Lower lobe of right lung (tissue), 2 donors: ENCODE measurements around the gene KCND1. TPM values are rescaled to one million over a fixed set of nuclear protein-coding genes. Genes with fewer than 3 reads are reported as not detected.

ENCODE experiments used
- ATAC-seq, 2 donors: fragments of 200-7000 bp; cut with Tn5 transposase; one replicate each; pipeline ENCODE4 v1.9.1; 2020 to 2022; ENCODE audit warnings: mild to moderate bottlenecking in 2 of 2, moderate library complexity in 2 of 2
- DNase-seq: peaks from one replicate; pipeline ENCODE4 v3.0.0-alpha.2; 2020
- H3K27ac ChIP-seq: fragments of 200-600 bp; one replicate; pipeline ENCODE4 v1.8.0; 2022
- H3K27me3 ChIP-seq: fragments of 200-600 bp; one replicate; pipeline ENCODE4 v1.8.0; 2022; ENCODE audit warnings: low read depth
- H3K36me3 ChIP-seq: fragments of 200-600 bp; one replicate; pipeline ENCODE4 v1.8.0; 2022; ENCODE audit warnings: mild to moderate bottlenecking
- H3K4me1 ChIP-seq: fragments of 200-600 bp; one replicate; pipeline ENCODE4 v1.8.0; 2022
- H3K4me3 ChIP-seq: fragments of 200-600 bp; one replicate; pipeline ENCODE4 v1.8.0; 2022; ENCODE audit warnings: mild to moderate bottlenecking
- H3K9me3 ChIP-seq: fragments of 200-600 bp; one replicate; pipeline ENCODE4 v1.8.0; 2022
- intact Hi-C: fragments of 100-400 bp; cut with DNase I; formaldehyde crosslinking; loops from one replicate; pipeline ENCODE4 v1.11.0; 2022
- total RNA-seq: library from RNA; stranded (reverse); fragmentation: NEBNext Ultra II Directional; extraction: Animal tissue kit (Norgen Biotek cat#: 25700); gene quantifications from one replicate; pipeline ENCODE4 v1.2.1, GENCODE V29; 2021
- TF ChIP-seq, protein P1 (sequence below): fragments of 200-600 bp; IDR thresholded peaks from one replicate; pipeline ENCODE4 v1.8.0; 2022; ENCODE audit warnings: antibody characterized with exemption, mild to moderate bottlenecking
- donor health status: DM: no; HTN: yes; CAD: no; lungs with severe emphysema.

The KCND1 gene
- total RNA-seq, 1 donor from 2014 or later = 1.8 TPM

DNA sequence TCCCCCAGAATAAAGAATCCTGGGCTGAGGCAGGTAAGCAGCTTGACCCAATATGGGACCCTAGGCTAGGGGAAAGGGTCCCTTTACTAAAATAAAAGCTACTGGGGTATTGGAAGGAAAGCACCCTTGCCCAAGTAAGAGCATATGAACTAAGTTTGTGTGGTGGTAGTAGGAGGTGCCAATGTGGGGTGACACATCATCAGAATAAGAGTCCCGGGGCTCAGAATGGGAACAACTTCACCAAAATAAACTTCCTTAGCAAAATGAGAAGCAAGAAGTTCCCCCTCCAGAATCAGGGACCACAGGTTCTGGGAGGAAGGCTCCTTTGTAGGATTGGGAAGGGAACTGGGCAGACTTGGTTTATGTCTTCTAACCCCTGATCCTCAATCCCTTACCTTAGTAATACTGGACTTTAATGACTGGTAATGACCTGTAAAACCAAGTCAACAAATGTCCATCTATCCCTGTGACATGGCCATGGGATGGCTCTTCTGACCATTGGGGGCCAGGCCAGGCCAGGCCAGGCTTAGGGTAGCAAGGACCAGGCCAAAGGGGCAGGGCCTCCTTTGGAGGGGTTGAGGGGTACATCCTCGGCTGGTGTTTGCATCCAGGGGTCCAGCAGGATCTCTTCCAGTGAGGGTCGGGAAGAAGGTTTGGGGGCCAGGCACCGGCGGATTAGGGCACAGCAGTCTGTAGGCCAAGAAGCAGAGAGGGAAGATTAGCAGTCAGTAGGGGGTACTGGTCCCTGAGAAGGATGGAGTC is 57.9 kb downstream of the KCND1 start:
- no peaks in the 10 kb centered on the region for H3K9me3 ChIP-seq
- intact Hi-C loops = no loop called here
- ATAC-seq = no peak

DNA sequence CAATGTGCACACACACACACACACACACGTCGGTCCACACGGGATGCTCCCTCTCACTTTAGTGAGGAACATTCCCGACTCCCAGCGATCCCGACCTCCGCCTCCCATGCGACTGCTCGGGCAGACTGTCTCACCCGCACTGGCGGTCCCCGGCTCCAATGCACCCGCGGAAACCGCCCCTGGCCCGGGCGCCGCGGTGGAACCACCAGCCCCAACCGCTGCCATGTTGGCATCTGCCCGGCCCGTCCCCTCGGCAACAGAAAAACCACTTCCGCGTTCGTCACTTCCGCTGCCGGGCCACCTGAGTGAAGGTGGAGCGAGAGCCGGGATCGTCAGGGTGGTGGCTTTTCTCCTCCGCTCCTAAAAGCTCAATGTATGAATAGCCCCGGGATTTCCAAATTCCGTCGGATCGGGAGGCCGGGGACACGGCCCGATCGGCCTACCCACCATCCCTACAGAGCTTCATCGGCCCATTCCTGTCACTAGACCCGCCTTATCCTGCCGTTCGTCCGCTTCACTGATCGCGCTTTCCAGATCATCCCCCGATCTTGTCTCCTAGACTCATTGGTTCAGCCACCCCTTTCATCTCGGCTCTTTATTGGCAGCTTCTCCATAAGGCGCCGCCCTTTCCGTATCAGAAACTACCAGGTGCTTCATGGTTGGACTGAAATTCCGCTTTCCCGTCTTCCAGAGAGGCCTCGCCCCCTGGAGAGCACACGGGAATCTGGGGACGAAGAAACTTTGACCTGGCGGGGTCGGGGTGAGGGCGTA is 60.0 kb downstream of the KCND1 start, which contains the start of gene SLC35A2:
Gene SLC35A2 (minus strand): TSS at position 235 of the 771 bp plus-strand sequence. CDS start 10 bp downstream, at position 225.
- peak within 1 kb of the TSS; percentile 70 for H3K4me3 ChIP-seq
- peak; percentile 89 for DNase-seq
- TF ChIP-seq, protein P1, sequence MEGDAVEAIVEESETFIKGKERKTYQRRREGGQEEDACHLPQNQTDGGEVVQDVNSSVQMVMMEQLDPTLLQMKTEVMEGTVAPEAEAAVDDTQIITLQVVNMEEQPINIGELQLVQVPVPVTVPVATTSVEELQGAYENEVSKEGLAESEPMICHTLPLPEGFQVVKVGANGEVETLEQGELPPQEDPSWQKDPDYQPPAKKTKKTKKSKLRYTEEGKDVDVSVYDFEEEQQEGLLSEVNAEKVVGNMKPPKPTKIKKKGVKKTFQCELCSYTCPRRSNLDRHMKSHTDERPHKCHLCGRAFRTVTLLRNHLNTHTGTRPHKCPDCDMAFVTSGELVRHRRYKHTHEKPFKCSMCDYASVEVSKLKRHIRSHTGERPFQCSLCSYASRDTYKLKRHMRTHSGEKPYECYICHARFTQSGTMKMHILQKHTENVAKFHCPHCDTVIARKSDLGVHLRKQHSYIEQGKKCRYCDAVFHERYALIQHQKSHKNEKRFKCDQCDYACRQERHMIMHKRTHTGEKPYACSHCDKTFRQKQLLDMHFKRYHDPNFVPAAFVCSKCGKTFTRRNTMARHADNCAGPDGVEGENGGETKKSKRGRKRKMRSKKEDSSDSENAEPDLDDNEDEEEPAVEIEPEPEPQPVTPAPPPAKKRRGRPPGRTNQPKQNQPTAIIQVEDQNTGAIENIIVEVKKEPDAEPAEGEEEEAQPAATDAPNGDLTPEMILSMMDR = no peak
- intact Hi-C loops = no loop called here
- peak; percentile 92 to 94 for ATAC-seq
- H3K27ac ChIP-seq = peak within 1 kb of the TSS; percentile 81
- H3K27me3 ChIP-seq = no peaks in the 10 kb centered on the region
- no peaks in the 10 kb centered on the region for H3K9me3 ChIP-seq
- H3K4me1 ChIP-seq = peaks cover 4% of the 10 kb centered on the region
- H3K36me3 ChIP-seq = peaks cover 24% of the 10 kb centered on the region

More for the DNA sequence above, 57.9 kb downstream of the KCND1 start:
- Histone ChIP-seq H3K27ac (no peak overlapping the region), H3K4me1 (peaks cover 4% of the 10 kb centered on the region), H3K4me3 (no peak overlapping the region), H3K36me3 (peaks cover 21% of the 10 kb centered on the region), H3K27me3 (no peaks in the 10 kb centered on the region)
- TF ChIP-seq, protein P1 = no peak
- DNase-seq = no peak

Other genes with a start within 250 kb of the KCND1 start
- gene GLOD5, start 210.1 kb downstream of the KCND1 start, total RNA-seq = 0.95 TPM
- gene GATA1, start 185.3 kb downstream of the KCND1 start, total RNA-seq = 1.2 TPM
- 96.1 TPM for gene HDAC6, start 169.8 kb downstream of the KCND1 start, total RNA-seq
- not detected for gene ERAS, start 145.3 kb downstream of the KCND1 start, total RNA-seq
- 3.0 TPM for gene PCSK1N, start 136.2 kb downstream of the KCND1 start, total RNA-seq
- gene TIMM17B, start 74.1 kb downstream of the KCND1 start, total RNA-seq = 37.7 TPM
- 55.0 TPM for gene PQBP1, start 73.9 kb downstream of the KCND1 start, total RNA-seq
- gene SLC35A2, start 60.2 kb downstream of the KCND1 start, total RNA-seq = 21.3 TPM
- 20.6 TPM for gene PIM2, start 52.8 kb downstream of the KCND1 start, total RNA-seq
- 45.8 TPM for gene OTUD5, start 14.2 kb downstream of the KCND1 start, total RNA-seq
- gene GRIPAP1, start 30.4 kb upstream of the KCND1 start, total RNA-seq = 54.2 TPM
- gene TFE3, start 71.5 kb upstream of the KCND1 start, total RNA-seq = 51.4 TPM
- 9.5 TPM for gene CCDC120, start 87.2 kb upstream of the KCND1 start, total RNA-seq
- gene PRAF2, start 102.2 kb upstream of the KCND1 start, total RNA-seq = 17.4 TPM
- gene WDR45, start 108.0 kb upstream of the KCND1 start, total RNA-seq = 54.8 TPM
- 19.1 TPM for gene GPKOW, start 151.9 kb upstream of the KCND1 start, total RNA-seq
- 6.7 TPM for gene MAGIX, start 190.9 kb upstream of the KCND1 start, total RNA-seq
- 91.8 TPM for gene PLP2, start 200.1 kb upstream of the KCND1 start, total RNA-seq
- gene PRICKLE3, start 214.5 kb upstream of the KCND1 start, total RNA-seq = 13.1 TPM
- gene SYP, start 228.3 kb upstream of the KCND1 start, total RNA-seq = 4.2 TPM